Sigmoid colon (tissue), 7 donors: ENCODE measurements around the gene MRPL28. TPM values are rescaled to one million over a fixed set of nuclear protein-coding genes. Genes with fewer than 3 reads are reported as not detected.
A peak's percentile ranks its signal among the peaks of the same experiment; 100 is the strongest.
"Not testable (repeated sequence)": the region's sequence is repeated elsewhere in the genome, so short reads cannot be mapped to it uniquely, and the experiment has no call there.

Source experiments
- DNase-seq: peaks from one replicate; pipeline ENCODE4 v3.0.0-alpha.2; 2019
- H3K27ac ChIP-seq, 4 donors: fragments of 200-600 bp; sonication (generic); one replicate each; pipeline ENCODE4 v1.5.1; 2016 to 2019; ENCODE audit warnings: mild to moderate bottlenecking in 1 of 4
- H3K27me3 ChIP-seq, 3 donors: fragments of 200-600 bp; sonication (generic); one replicate each; pipeline ENCODE4 v1.5.1; 2019; ENCODE audit warnings: mild to moderate bottlenecking in 1 of 3
- H3K36me3 ChIP-seq, 4 donors: fragments of 200-600 bp; sonication (generic); one replicate each; pipeline ENCODE4 v1.5.1; 2016 to 2019
- H3K4me1 ChIP-seq, 4 donors: fragments of 200-600 bp; sonication (generic); one replicate each; pipeline ENCODE4 v1.5.1; 2017 to 2019
- H3K4me3 ChIP-seq, 4 donors: fragments of 200-600 bp; sonication (generic); one replicate each; pipeline ENCODE4 v1.5.1; 2017 to 2019; ENCODE audit warnings: mild to moderate bottlenecking in 2 of 4, moderate library complexity in 1 of 4
- H3K9me3 ChIP-seq, 4 donors: fragments of 200-600 bp in 3 of 4; sonication (generic) in 3 of 4; one replicate each; pipeline versions ENCODE4 v1.5.1 to v1.6.1; 2013 to 2019
- CTCF ChIP-seq, 4 experiments: fragments of 450-650 bp in 3 of 4; fragments of 200-600 bp in 1 of 4; IDR thresholded peaks; one replicate each; pipeline ENCODE4 v1.5.1; 2016 to 2019; ENCODE audit warnings: antibody characterized with exemption in 4 of 4, mild to moderate bottlenecking in 3 of 4, moderate library complexity in 2 of 4
- EP300 ChIP-seq, 4 donors: sonication (generic); formaldehyde crosslinking; IDR thresholded peaks; one replicate each; pipeline ENCODE4 v1.6.1; 2017; ENCODE audit warnings: antibody characterized with exemption in 4 of 4
- POLR2A ChIP-seq, 2 donors: fragments of 450-650 bp; IDR thresholded peaks; one replicate each; pipeline ENCODE4 v1.6.1; 2016; ENCODE audit warnings: antibody characterized with exemption in 2 of 2, mild to moderate bottlenecking in 2 of 2, moderate library complexity in 2 of 2
- POLR2AphosphoS5 ChIP-seq, 4 donors: sonication (generic); formaldehyde crosslinking; IDR thresholded peaks; one replicate each; pipeline ENCODE4 v1.6.1; 2017; ENCODE audit warnings: antibody characterized with exemption in 4 of 4
- WGBS, 2 donors: extraction: QIAGEN DNeasy Blood & Tissue Kit; methylation state at CpG; one replicate each; pipeline ENCODE4 v1.1.7; 2013; 5-methylcytosine and 5-hydroxymethylcytosine counted together
- intact Hi-C: fragments of 100-400 bp; cut with DNase I; formaldehyde crosslinking; loops from one replicate; pipeline ENCODE4 v1.15.1; 2023
- polyA plus RNA-seq, 3 donors: library from polyadenylated mRNA; stranded (reverse); fragments of 200-250 nt; gene quantifications; one replicate each; pipeline ENCODE4 v1.2.3, GENCODE V29; 2013
- total RNA-seq, 4 donors: library from RNA; depleted of rRNA; stranded (reverse); fragments of >200 nt; gene quantifications; one replicate each; pipeline ENCODE4 v1.1.0, GENCODE V29; 2016
- donor health status: healthy with polysubstance abuse.
- donor health status: Bipolar disorder and iron deficiency.
- donor health status: healthy.

MRPL28 gene
- total and polyA plus RNA-seq, 7 donors, result 49.6 to 95.9 (median 74.5) TPM

GRCh38 chr16:389352-389751, 19.0 kb upstream of the MRPL28 start:
- Histone ChIP-seq H3K27me3 (no peaks in the 10 kb centered on the region), H3K27ac (peak overlapping the region in 3 of 4 donors; percentile 80 to 87 (median 84)), H3K9me3 (no peaks in the 10 kb centered on the region), H3K36me3 (no peaks in the 10 kb centered on the region), H3K4me1 (peaks cover 0 to 45% (median 22%) of the 10 kb centered on the region in 4 donors), H3K4me3 (no peak overlapping the region)
- intact Hi-C loops, result loop anchor here (10.0 kb wide), 1 partner anchor 275 kb away; the partner anchor contains the start of gene RHOT2
- no peak for TF ChIP-seq POLR2A (IDR thresholded peaks at IDR 0.05)
- TF ChIP-seq POLR2AphosphoS5 (IDR thresholded peaks at IDR 0.05), result no peak
- TF ChIP-seq CTCF (IDR thresholded peaks at IDR 0.05), result no peak
- TF ChIP-seq EP300 (IDR thresholded peaks at IDR 0.05), result no peak
- no peak for DNase-seq
- WGBS, 2 donors, result 83 to 85% methylated on average over 10 of the region's 10 CpGs

GRCh38 chr16:387761-388666, 17.7 kb upstream of the MRPL28 start:
- H3K27me3 ChIP-seq, DNase-seq, H3K36me3 ChIP-seq, H3K9me3 ChIP-seq: not testable (repeated sequence)
- intact Hi-C loops, result loop anchor here (10.0 kb wide), 1 partner anchor 277 kb away; the partner anchor contains the start of gene RHOT2
- peaks cover 0 to 56% (median 32%) of the 10 kb centered on the region in 4 donors for H3K4me1 ChIP-seq
- 65 to 72% methylated on average over 20 of the region's 20 CpGs for WGBS, 2 donors
- TF ChIP-seq CTCF (IDR thresholded peaks at IDR 0.05) (peak in 1 of 4 experiments; percentile 15), EP300 (IDR thresholded peaks at IDR 0.05) (peak in 1 of 4 donors; percentile 16), POLR2AphosphoS5 (IDR thresholded peaks at IDR 0.05) (peak in 3 of 4 donors; percentile 59 to 73 (median 72))
- peak overlapping the region in 2 of 4 donors; percentile 9 to 20 for H3K4me3 ChIP-seq
- peak overlapping the region; percentile 22 to 87 (median 82) for H3K27ac ChIP-seq

DNA sequence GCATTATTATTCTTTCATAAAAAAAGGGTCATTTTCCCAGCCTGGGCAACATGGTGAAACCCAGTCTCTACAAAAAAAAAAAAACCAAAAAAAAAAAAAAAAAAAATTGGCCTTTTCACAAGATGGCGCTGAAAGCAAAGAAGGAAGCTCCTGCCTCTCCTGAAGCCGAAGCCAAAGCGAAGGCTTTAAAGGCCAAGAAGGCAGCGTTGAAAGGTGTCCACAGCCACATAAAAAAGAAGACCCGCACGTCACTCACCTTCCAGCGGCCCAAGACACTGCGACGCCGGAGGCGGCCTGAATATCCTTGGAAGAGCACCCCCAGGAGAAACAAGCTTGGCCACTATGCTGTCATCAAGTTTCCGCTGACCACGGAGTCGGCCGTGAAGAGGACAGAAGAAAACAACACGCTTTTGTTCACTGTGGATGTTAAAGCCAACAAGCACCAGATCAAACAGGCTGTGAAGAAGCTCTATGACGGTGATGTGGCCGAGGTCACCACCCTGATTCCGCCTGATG, 16.4 kb upstream of the MRPL28 start:
- intact Hi-C loops, result loop anchor here (10.0 kb wide), 1 partner anchor 278 kb away; the partner anchor contains the start of gene RHOT2
- no peak for DNase-seq
- Histone ChIP-seq H3K27ac (peak overlapping the region; percentile 38 to 87 (median 82)), H3K4me1 (peaks cover 0 to 62% (median 38%) of the 10 kb centered on the region in 4 donors), H3K27me3 (no peaks in the 10 kb centered on the region), H3K9me3 (no peaks in the 10 kb centered on the region), H3K36me3 (no peaks in the 10 kb centered on the region), H3K4me3 (no peak overlapping the region)
- TF ChIP-seq POLR2AphosphoS5 (IDR thresholded peaks at IDR 0.05) (no peak), EP300 (IDR thresholded peaks at IDR 0.05) (no peak), POLR2A (IDR thresholded peaks at IDR 0.05) (no peak), CTCF (IDR thresholded peaks at IDR 0.05) (no peak)
- WGBS, 2 donors, result 80 to 85% methylated on average over 19 of the region's 19 CpGs

DNA sequence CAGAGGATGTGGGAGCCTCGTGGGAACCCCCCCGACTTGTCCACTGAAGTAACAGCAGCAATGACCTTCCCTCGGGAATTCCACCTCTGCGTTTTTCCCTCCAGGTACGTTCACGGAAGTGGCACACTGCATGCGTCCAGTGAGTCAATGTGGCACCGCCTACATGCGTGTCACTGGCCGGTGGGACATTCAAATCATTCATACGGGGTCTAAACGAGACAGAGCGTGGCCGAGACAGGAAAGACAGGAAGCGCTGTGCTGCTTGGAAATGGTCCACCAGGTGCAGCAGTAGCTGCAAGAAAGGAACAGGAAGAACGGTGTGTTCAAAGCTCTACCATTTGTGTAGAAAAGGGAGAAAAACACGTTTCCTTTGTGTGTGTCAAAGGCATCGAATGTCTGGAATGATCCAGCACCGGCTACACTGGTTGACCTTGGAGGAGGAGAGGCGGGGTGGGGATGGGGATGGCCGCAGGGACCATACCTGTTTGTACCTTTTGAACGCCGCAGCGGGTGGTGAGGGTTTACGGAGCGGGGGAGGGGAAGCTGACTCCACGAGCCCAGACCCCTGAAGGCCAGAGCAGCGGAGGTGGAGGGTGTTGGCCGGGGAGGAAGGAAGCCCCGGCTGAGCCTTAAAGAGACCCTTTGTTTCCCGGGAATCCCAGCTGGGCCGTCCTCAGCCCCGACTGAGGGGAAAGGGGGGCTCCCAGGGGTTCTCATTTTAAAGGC, 13.2 kb upstream of the MRPL28 start:
- Histone ChIP-seq H3K27ac (peak overlapping the region; percentile 1 to 89 (median 70)), H3K9me3 (no peaks in the 10 kb centered on the region), H3K36me3 (no peaks in the 10 kb centered on the region), H3K4me1 (peaks cover 3 to 73% (median 50%) of the 10 kb centered on the region in 4 donors), H3K4me3 (peak overlapping the region in 2 of 4 donors; percentile 76 to 99), H3K27me3 (no peaks in the 10 kb centered on the region)
- TF ChIP-seq CTCF (IDR thresholded peaks at IDR 0.05), result no peak
- TF ChIP-seq EP300 (IDR thresholded peaks at IDR 0.05), result no peak
- TF ChIP-seq POLR2AphosphoS5 (IDR thresholded peaks at IDR 0.05), result no peak
- TF ChIP-seq POLR2A (IDR thresholded peaks at IDR 0.05), result no peak
- whole genome bisulfite sequencing, 2 donors, result 11 to 21% methylated on average over 33 of the region's 33 CpGs
- intact Hi-C loops, result loop anchor here (2.0 to 10.0 kb wide), 4 partner anchors 17 to 281 kb away; partner anchors contain the start of genes CAPN15, DECR2, RAB11FIP3 and RHOT2
- DNase-seq, result no peak
